Measurements from ENCODE around the gene SLC38A8. TPM values are rescaled to one million over a fixed set of nuclear protein-coding genes. Genes with fewer than 3 reads are reported as not detected.

SLC38A8 gene
- total RNA-seq, 4 donors from 2014 or later, result not detected

- Histone ChIP-seq H3K27ac (no peak overlapping the region), H3K4me1 (no peaks in the 10 kb centered on the region), H3K9me3 (no peaks in the 10 kb centered on the region), H3K4me3 (no peak overlapping the region), H3K27me3 (no peaks in the 10 kb centered on the region), H3K36me3 (peaks cover 96% of the 10 kb centered on the region)
- TF ChIP-seq POLR2AphosphoS5 (IDR thresholded peaks at IDR 0.05), result no peak
- TF ChIP-seq, protein P1, sequence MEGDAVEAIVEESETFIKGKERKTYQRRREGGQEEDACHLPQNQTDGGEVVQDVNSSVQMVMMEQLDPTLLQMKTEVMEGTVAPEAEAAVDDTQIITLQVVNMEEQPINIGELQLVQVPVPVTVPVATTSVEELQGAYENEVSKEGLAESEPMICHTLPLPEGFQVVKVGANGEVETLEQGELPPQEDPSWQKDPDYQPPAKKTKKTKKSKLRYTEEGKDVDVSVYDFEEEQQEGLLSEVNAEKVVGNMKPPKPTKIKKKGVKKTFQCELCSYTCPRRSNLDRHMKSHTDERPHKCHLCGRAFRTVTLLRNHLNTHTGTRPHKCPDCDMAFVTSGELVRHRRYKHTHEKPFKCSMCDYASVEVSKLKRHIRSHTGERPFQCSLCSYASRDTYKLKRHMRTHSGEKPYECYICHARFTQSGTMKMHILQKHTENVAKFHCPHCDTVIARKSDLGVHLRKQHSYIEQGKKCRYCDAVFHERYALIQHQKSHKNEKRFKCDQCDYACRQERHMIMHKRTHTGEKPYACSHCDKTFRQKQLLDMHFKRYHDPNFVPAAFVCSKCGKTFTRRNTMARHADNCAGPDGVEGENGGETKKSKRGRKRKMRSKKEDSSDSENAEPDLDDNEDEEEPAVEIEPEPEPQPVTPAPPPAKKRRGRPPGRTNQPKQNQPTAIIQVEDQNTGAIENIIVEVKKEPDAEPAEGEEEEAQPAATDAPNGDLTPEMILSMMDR (IDR thresholded peaks at IDR 0.05), result no peak
- no peak for TF ChIP-seq EP300 (IDR thresholded peaks at IDR 0.05)
- TF ChIP-seq POLR2A (IDR thresholded peaks at IDR 0.05), result no peak
- WGBS, result 82% methylated on average over 11 of the region's 11 CpGs
- DNase-seq (ENCODE audit: low spot score in 2 of 2), result no peak
These were observed 16.1 kb upstream of the SLC38A8 start for GRCh38 chr16:84058664-84059063.

GRCh38 chr16:84058211-84058610 is 15.6 kb upstream of the SLC38A8 start:
- Histone ChIP-seq H3K9me3 (no peaks in the 10 kb centered on the region), H3K4me1 (no peaks in the 10 kb centered on the region), H3K27ac (no peak overlapping the region), H3K4me3 (no peak overlapping the region), H3K27me3 (no peaks in the 10 kb centered on the region), H3K36me3 (peaks cover 97% of the 10 kb centered on the region)
- 94% methylated on average over 15 of the region's 15 CpGs for WGBS
- no peak for DNase-seq (ENCODE audit: low spot score in 2 of 2)
- TF ChIP-seq, protein P1 (IDR thresholded peaks at IDR 0.05), result no peak
- TF ChIP-seq POLR2A (IDR thresholded peaks at IDR 0.05) (no peak), POLR2AphosphoS5 (IDR thresholded peaks at IDR 0.05) (no peak), EP300 (IDR thresholded peaks at IDR 0.05) (no peak)

DNA sequence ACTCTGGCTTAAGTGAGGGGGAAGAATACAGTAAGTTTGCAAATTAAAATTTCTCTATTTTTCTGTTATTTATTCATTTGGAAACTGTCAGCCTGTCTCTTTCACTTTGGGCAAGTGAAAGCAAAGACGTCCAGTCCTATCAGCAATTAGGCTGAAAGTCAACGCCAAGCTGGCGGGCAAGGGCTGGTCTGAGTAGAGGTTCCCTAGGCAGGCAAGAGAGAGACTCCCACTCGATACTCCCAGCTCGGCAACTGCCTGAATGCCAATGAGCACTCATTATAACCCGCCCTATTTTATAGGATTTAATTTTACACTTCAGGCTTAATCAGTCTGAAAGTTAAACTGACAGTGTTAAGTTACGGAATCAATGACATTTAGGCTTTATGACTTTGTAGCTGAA is 14.3 kb upstream of the SLC38A8 start:
- Histone ChIP-seq H3K36me3 (peaks cover 97% of the 10 kb centered on the region), H3K27me3 (no peaks in the 10 kb centered on the region), H3K9me3 (no peaks in the 10 kb centered on the region), H3K4me1 (no peaks in the 10 kb centered on the region), H3K4me3 (no peak overlapping the region), H3K27ac (no peak overlapping the region)
- no peak for DNase-seq (ENCODE audit: low spot score in 2 of 2)
- no peak for TF ChIP-seq POLR2AphosphoS5 (IDR thresholded peaks at IDR 0.05)
- TF ChIP-seq EP300 (IDR thresholded peaks at IDR 0.05), result no peak
- TF ChIP-seq, protein P1 (IDR thresholded peaks at IDR 0.05), result no peak
- TF ChIP-seq POLR2A (IDR thresholded peaks at IDR 0.05), result no peak
- WGBS, result 90% methylated on average over 7 of the region's 7 CpGs

DNA sequence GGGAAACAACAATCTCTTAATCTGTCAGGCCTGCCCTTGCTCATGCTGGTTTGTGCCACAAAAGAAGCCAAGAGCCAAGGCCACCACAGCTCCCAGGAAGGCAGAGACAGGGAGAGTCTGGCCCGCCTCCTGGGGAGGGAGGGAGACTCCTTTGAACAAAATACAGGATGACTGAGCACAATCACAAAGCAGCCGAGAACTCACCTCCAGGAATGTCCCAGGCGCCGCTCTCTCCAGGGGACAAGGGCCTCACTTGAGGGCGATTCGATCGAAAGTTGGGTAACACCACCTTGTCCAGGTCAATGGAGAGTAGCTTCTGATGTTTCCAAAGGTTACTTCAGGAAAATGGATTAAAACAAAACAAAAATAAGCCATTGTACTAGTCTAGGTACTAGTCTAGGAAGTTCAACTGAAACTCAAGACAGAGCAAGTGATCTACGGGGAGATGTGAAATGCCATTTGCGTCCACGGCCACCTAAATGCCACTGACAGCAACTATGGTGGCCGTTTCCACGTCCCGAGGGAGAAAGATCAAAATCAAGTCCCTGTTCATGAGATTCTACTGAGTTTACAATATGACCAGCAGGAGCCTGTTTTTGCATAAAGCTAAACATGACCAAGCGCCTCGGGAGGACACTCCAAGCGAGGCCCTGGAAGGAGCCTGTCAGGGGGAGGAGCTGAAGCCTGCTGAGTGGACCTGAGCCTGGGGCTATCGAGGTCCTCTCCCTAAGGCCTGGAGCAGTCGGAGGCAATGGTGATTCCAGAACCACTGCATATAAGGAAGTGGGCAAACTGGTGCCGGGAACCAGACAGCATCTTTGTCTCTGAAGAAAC is 13.4 kb upstream of the SLC38A8 start:
- Histone ChIP-seq H3K27me3 (no peaks in the 10 kb centered on the region), H3K4me1 (no peaks in the 10 kb centered on the region), H3K4me3 (no peak overlapping the region), H3K27ac (no peak overlapping the region), H3K36me3 (peaks cover 97% of the 10 kb centered on the region), H3K9me3 (no peaks in the 10 kb centered on the region)
- TF ChIP-seq POLR2A (IDR thresholded peaks at IDR 0.05) (no peak), EP300 (IDR thresholded peaks at IDR 0.05) (no peak), POLR2AphosphoS5 (IDR thresholded peaks at IDR 0.05) (no peak)
- TF ChIP-seq, protein P1 (IDR thresholded peaks at IDR 0.05), result no peak
- peak in 1 of 2 donors; percentile 74 for DNase-seq (ENCODE audit: low spot score in 2 of 2)
- WGBS, result 84% methylated on average over 19 of the region's 19 CpGs

DNA sequence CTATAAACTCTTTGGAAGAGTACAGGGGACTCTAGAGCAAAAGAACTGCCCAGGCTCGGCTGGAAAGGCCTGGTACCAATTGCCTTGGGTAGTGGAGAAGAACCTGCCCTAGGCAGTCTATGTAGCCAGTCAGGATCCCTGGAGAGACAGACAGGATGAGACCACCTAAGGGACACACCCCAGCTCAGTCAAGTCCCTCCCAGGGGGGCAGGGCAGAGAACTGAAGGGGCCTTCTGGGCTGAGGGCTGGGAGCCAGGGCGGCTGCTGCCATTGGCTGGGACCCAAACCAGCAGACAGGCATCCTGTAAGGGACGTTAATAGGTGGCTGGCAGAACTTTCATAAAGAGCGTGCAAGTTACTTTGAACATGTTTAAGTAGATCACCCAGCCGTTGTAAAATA is 12.8 kb upstream of the SLC38A8 start:
- H3K27me3 ChIP-seq, result no peaks in the 10 kb centered on the region
- H3K4me3 ChIP-seq, result no peak overlapping the region
- 60% methylated on average over 3 of the region's 5 CpGs for WGBS
- peaks cover 93% of the 10 kb centered on the region for H3K36me3 ChIP-seq
- TF ChIP-seq, protein P1 (IDR thresholded peaks at IDR 0.05), result no peak
- no peak for TF ChIP-seq POLR2A (IDR thresholded peaks at IDR 0.05)
- TF ChIP-seq EP300 (IDR thresholded peaks at IDR 0.05), result no peak
- no peak for TF ChIP-seq POLR2AphosphoS5 (IDR thresholded peaks at IDR 0.05)
- H3K9me3 ChIP-seq, result no peaks in the 10 kb centered on the region
- peak in 1 of 2 donors; percentile 60 for DNase-seq (ENCODE audit: low spot score in 2 of 2)
- no peak overlapping the region for H3K27ac ChIP-seq
- no peaks in the 10 kb centered on the region for H3K4me1 ChIP-seq

Measured in suprapubic skin (tissue), 4 donors.